Transverse colon (tissue), 4 donors: Measurements from ENCODE around the gene F13A1. TPM values are rescaled to one million over a fixed set of nuclear protein-coding genes. Genes with fewer than 3 reads are reported as not detected.
"Not testable (repeated sequence)": the region's sequence is repeated elsewhere in the genome, so short reads cannot be mapped to it uniquely, and the experiment has no call there.

Source experiments
- DNase-seq: peaks from one replicate; pipeline ENCODE4 v3.0.0-alpha.2; 2019
- H3K27ac ChIP-seq, 4 donors: fragments of 200-600 bp; sonication (generic); 2 replicates each; pipeline ENCODE4 v1.5.1; 2016 to 2018; ENCODE audit warnings: inconsistent platforms in 4 of 4
- H3K27me3 ChIP-seq: fragments of 200-600 bp; sonication (generic); 2 replicates; pipeline ENCODE4 v1.5.1; 2017; ENCODE audit warnings: inconsistent platforms
- H3K36me3 ChIP-seq, 4 donors: fragments of 200-600 bp; sonication (generic); 2 replicates each; pipeline ENCODE4 v1.5.1; 2017 to 2019; ENCODE audit warnings: inconsistent platforms in 4 of 4
- H3K4me1 ChIP-seq, 4 donors: fragments of 200-600 bp; sonication (generic); 2 replicates each; pipeline ENCODE4 v1.5.1; 2017 to 2020; ENCODE audit warnings: inconsistent platforms in 4 of 4
- H3K4me3 ChIP-seq, 4 donors: fragments of 200-600 bp; sonication (generic); 1 replicate in 1 of 4; 2 replicates in 3 of 4; pipeline versions ENCODE4 v1.5.1 to v1.6.1; 2017 to 2019; ENCODE audit warnings: inconsistent platforms in 4 of 4
- H3K9me3 ChIP-seq, 2 donors: fragments of 200-600 bp; sonication (generic); 2 replicates each; pipeline ENCODE4 v1.5.1; 2017 to 2019; ENCODE audit warnings: inconsistent platforms in 2 of 2
- CTCF ChIP-seq, 5 experiments: fragments of 200-600 bp in 3 of 5; fragments of 450-650 bp in 2 of 5; sonication (generic) in 3 of 5; IDR thresholded peaks; 1 replicate in 2 of 5; 2 replicates in 3 of 5; pipeline ENCODE4 v1.5.1; 2016 to 2017; ENCODE audit warnings: antibody characterized with exemption in 5 of 5, inconsistent platforms in 3 of 5, mild to moderate bottlenecking in 2 of 5, moderate library complexity in 1 of 5
- EP300 ChIP-seq: sonication (generic); formaldehyde crosslinking; IDR thresholded peaks from one replicate; pipeline ENCODE4 v1.6.1; 2017; ENCODE audit warnings: antibody characterized with exemption, low read depth
- POLR2A ChIP-seq: fragments of 450-650 bp; IDR thresholded peaks from one replicate; pipeline ENCODE4 v1.6.1; 2016; ENCODE audit warnings: antibody characterized with exemption, mild to moderate bottlenecking, moderate library complexity
- POLR2AphosphoS5 ChIP-seq, 3 donors: sonication (generic); formaldehyde crosslinking; IDR thresholded peaks; one replicate each; pipeline ENCODE4 v1.6.1; 2016; ENCODE audit warnings: antibody characterized with exemption in 3 of 3
- WGBS, 2 donors: methylation state at CpG; one replicate each; pipeline ENCODE4 v1.1.5; 2018; ENCODE audit warnings: low coverage in 1 of 2; 5-methylcytosine and 5-hydroxymethylcytosine counted together
- in situ Hi-C, 4 donors: fragments of 200-750 bp; cut with MboI; loops; one replicate each; pipeline versions ENCODE4 v1.15.0 to v1.15.1; 2017; ENCODE audit warnings: low sequenced_read_pairs in 3 of 4, low pct_ligation_motif_present in 1 of 4, low pct_unique_long_range_greater_than_20kb in 1 of 4
- intact Hi-C: fragments of 100-400 bp; cut with DNase I; formaldehyde crosslinking; loops from one replicate; pipeline ENCODE4 v1.15.1; 2023; ENCODE audit warnings: low total_unique reads
- total RNA-seq, 4 donors: library from RNA; depleted of rRNA; stranded (reverse); fragments of >200 nt; gene quantifications; one replicate each; pipeline ENCODE4 v1.1.0, GENCODE V29; 2016

F13A1 gene
- total RNA-seq, 4 donors from 2014 or later, result 5.4 to 58.4 (median 27.0) TPM

- no peak for DNase-seq
- Histone ChIP-seq H3K4me1 (no peaks in the 10 kb centered on the region), H3K36me3 (no peaks in the 10 kb centered on the region), H3K4me3 (no peak overlapping the region), H3K9me3 (no peaks in the 10 kb centered on the region), H3K27me3 (peaks cover 16% of the 10 kb centered on the region), H3K27ac (no peak overlapping the region)
- intact Hi-C loops, result no loop called here
- TF ChIP-seq EP300 (no peak), CTCF (IDR thresholded peaks at IDR 0.05) (no peak), POLR2AphosphoS5 (IDR thresholded peaks at IDR 0.05) (no peak), POLR2A (no peak)
- 29 to 40% methylated on average over 6 of the region's 6 CpGs for WGBS, 2 donors
- in situ Hi-C loops, result no loop called here
These were observed 7.5 kb downstream of the F13A1 start for GRCh38 chr6:6312901-6313441.

GRCh38 chr6:6305575-6305974 is 14.9 kb downstream of the F13A1 start:
- intact Hi-C loops, result no loop called here
- no peaks in the 10 kb centered on the region for H3K9me3 ChIP-seq
- peaks cover 15% of the 10 kb centered on the region for H3K27me3 ChIP-seq
- no peaks in the 10 kb centered on the region for H3K36me3 ChIP-seq
- DNase-seq, result no peak
- 57 to 61% methylated on average over 3 to 4 of the region's 4 CpGs for WGBS, 2 donors
- TF ChIP-seq POLR2AphosphoS5 (IDR thresholded peaks at IDR 0.05) (no peak), EP300 (no peak), CTCF (IDR thresholded peaks at IDR 0.05) (no peak), POLR2A (no peak)
- no peak overlapping the region for H3K4me3 ChIP-seq
- in situ Hi-C loops, result no loop called here
- no peaks in the 10 kb centered on the region for H3K4me1 ChIP-seq
- H3K27ac ChIP-seq, result no peak overlapping the region

GRCh38 chr6:6300383-6300782 is 20.1 kb downstream of the F13A1 start:
- H3K4me1 ChIP-seq, H3K27ac ChIP-seq, H3K36me3 ChIP-seq, H3K4me3 ChIP-seq, H3K27me3 ChIP-seq, DNase-seq, in situ Hi-C loops, H3K9me3 ChIP-seq, intact Hi-C loops: not testable (repeated sequence)
- 73 to 89% methylated on average over 3 to 19 of the region's 19 CpGs for WGBS, 2 donors

- DNase-seq, result no peak
- 11 to 31% methylated on average over 1 to 3 of the region's 3 CpGs for WGBS, 2 donors
- no peaks in the 10 kb centered on the region for H3K4me1 ChIP-seq
- in situ Hi-C loops (no loop called here), intact Hi-C loops (no loop called here)
- H3K9me3 ChIP-seq, result no peaks in the 10 kb centered on the region
- H3K27ac ChIP-seq, result no peak overlapping the region
- no peaks in the 10 kb centered on the region for H3K27me3 ChIP-seq
- H3K4me3 ChIP-seq, result no peak overlapping the region
- no peaks in the 10 kb centered on the region for H3K36me3 ChIP-seq
- TF ChIP-seq CTCF (IDR thresholded peaks at IDR 0.05) (no peak), EP300 (no peak), POLR2A (no peak), POLR2AphosphoS5 (IDR thresholded peaks at IDR 0.05) (no peak)
These were observed 27.1 kb downstream of the F13A1 start for GRCh38 chr6:6293317-6293716.

GRCh38 chr6:6287415-6287814 is 33.0 kb downstream of the F13A1 start:
- H3K36me3 ChIP-seq, result no peaks in the 10 kb centered on the region
- no peak overlapping the region for H3K27ac ChIP-seq
- intact Hi-C loops, result no loop called here
- no peaks in the 10 kb centered on the region for H3K9me3 ChIP-seq
- WGBS, 2 donors, result 79 to 92% methylated on average over 2 to 3 of the region's 3 CpGs
- TF ChIP-seq POLR2AphosphoS5 (IDR thresholded peaks at IDR 0.05) (no peak), CTCF (IDR thresholded peaks at IDR 0.05) (no peak), POLR2A (no peak), EP300 (no peak)
- no peaks in the 10 kb centered on the region for H3K4me1 ChIP-seq
- H3K27me3 ChIP-seq, result no peaks in the 10 kb centered on the region
- no peak overlapping the region for H3K4me3 ChIP-seq
- no peak for DNase-seq
- in situ Hi-C loops, result no loop called here
